AG04450 (cell line): ENCODE data around the gene PLEKHJ1. TPM values are rescaled to one million over a fixed set of nuclear protein-coding genes. Genes with fewer than 3 reads are reported as not detected.

Experiments
- CTCF ChIA-PET: fragments of 300-600, 350-600 bp; formaldehyde crosslinking; extraction: SDS; loops from one replicate; lab custom pipeline; 2022; ENCODE audit warnings: antibody characterized with exemption, inconsistent platforms; lab: Charles Lee
- POLR2A ChIA-PET: fragments of 350-600 bp; formaldehyde crosslinking; extraction: SDS; loops from one replicate; lab custom pipeline; 2021; ENCODE audit warnings: antibody characterized with exemption, inconsistent platforms; lab: Yijun Ruan, JAX
- DNase-seq: peaks from one replicate; pipeline ENCODE4 v3.0.0-alpha.2; 2011; ENCODE audit warnings: low read depth, low spot score
- H3K27ac ChIP-seq: one replicate; pipeline ENCODE4 v1.5.1; 2012; ENCODE audit warnings: low read depth, low read length, control low read depth
- H3K27me3 ChIP-seq: one replicate; pipeline ENCODE4 v1.6.0; 2012; ENCODE audit warnings: low read length; ENCODE audit not compliant: control insufficient read depth, insufficient read depth
- H3K4me3 ChIP-seq: 2 replicates; pipeline ENCODE4 v1.5.1; 2011; ENCODE audit warnings: mild to moderate bottlenecking, low read depth, low read length, control low read depth
- H3K9me3 ChIP-seq: 2 replicates; pipeline ENCODE4 v1.5.1; 2012; ENCODE audit warnings: low read length; ENCODE audit not compliant: control insufficient read depth, insufficient read depth
- polyA plus RNA-seq: library from polyadenylated mRNA; depleted of rRNA; stranded (reverse); fragments of >200 nt; gene quantifications from 2 replicates; pipeline ENCODE4 v1.2.3, GENCODE V29; 2011
- TF ChIP-seq, protein P1 (sequence below): IDR thresholded peaks from 2 replicates; pipeline ENCODE4 v1.5.1; 2011; ENCODE audit warnings: low read depth, low read length, control low read depth, inconsistent platforms

The PLEKHJ1 gene
- polyA plus RNA-seq, 1 experiment, result 38.7 TPM

DNA sequence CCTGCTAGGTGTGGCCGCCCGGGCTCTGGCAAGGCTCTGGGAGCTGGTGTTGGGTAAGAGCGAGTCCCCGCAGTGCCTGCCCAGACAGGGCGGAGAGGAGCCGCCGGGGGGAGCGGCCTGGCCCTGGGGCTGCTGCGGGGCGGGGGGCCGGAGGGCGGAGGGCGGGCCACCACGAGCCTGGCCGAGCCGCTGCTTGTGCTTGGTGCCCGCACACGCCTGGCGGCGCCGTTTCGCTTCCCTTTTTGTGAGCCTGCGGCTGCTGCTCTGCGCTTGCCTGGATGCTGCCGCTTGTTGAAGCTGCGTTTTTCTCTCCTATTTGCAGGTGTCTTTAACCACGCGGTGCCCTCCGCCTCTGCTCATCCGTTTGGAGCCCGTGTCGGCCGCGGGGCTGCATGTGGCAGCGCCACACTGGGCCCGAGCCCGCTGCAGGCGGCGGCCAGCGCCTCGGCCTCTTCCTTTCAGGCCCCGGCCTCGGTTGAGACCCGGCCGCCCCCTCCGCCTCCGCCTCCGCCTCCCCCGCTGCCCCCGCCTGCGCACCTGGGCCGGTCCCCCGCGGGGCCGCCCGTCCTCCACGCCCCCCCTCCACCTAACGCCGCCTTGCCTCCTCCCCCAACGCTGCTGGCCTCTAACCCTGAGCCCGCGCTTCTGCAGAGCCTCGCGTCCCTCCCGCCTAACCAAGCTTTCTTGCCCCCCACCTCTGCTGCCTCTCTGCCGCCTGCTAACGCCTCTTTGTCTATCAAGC lies 8.5 kb downstream of the PLEKHJ1 start:
- Histone ChIP-seq H3K27ac (no peak overlapping the region), H3K27me3 (no peaks in the 10 kb centered on the region), H3K9me3 (no peaks in the 10 kb centered on the region; the same call in 1 of the 2 replicates), H3K4me3 (no peak overlapping the region)
- CTCF ChIA-PET, result interaction anchor here (1.1 kb wide), 1 partner anchor 8 kb away, joined by 3 read pairs; the partner anchor contains the start of gene PLEKHJ1
- no peak for DNase-seq
- POLR2A ChIA-PET, result no interaction called here
- TF ChIP-seq, protein P1, sequence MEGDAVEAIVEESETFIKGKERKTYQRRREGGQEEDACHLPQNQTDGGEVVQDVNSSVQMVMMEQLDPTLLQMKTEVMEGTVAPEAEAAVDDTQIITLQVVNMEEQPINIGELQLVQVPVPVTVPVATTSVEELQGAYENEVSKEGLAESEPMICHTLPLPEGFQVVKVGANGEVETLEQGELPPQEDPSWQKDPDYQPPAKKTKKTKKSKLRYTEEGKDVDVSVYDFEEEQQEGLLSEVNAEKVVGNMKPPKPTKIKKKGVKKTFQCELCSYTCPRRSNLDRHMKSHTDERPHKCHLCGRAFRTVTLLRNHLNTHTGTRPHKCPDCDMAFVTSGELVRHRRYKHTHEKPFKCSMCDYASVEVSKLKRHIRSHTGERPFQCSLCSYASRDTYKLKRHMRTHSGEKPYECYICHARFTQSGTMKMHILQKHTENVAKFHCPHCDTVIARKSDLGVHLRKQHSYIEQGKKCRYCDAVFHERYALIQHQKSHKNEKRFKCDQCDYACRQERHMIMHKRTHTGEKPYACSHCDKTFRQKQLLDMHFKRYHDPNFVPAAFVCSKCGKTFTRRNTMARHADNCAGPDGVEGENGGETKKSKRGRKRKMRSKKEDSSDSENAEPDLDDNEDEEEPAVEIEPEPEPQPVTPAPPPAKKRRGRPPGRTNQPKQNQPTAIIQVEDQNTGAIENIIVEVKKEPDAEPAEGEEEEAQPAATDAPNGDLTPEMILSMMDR, result no peak

DNA sequence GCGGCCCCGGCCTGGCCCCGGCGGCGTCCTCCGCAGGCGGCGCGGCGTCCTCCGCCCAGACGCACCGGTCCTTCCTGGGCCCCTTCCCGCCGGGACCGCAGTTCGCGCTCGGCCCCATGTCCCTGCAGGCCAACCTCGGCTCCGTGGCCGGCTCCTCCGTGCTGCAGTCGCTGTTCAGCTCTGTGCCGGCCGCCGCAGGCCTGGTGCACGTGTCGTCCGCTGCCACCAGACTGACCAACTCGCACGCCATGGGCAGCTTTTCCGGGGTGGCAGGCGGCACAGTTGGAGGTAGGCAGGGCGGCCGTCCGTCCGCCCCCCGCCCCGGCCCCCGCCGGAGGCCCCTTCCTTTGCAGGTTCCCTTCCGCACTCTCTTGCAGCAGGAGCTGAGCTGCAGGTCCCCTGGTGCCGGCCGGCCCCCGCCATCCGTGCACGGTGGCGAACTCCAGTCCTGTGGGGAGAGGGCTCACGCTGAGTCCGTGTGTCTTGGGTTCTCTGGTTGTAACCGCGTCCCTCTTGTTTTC lies 9.2 kb downstream of the PLEKHJ1 start:
- H3K4me3 ChIP-seq, result no peak overlapping the region
- TF ChIP-seq, protein P1, result no peak
- POLR2A ChIA-PET, result no interaction called here
- H3K27ac ChIP-seq, result no peak overlapping the region
- H3K27me3 ChIP-seq, result no peaks in the 10 kb centered on the region
- no peaks in the 10 kb centered on the region; the same call in 1 of the 2 replicates for H3K9me3 ChIP-seq
- no peak for DNase-seq
- CTCF ChIA-PET, result interaction anchor here (1.1 kb wide), 1 partner anchor 9 kb away, joined by 3 read pairs; the partner anchor contains the start of gene PLEKHJ1

DNA sequence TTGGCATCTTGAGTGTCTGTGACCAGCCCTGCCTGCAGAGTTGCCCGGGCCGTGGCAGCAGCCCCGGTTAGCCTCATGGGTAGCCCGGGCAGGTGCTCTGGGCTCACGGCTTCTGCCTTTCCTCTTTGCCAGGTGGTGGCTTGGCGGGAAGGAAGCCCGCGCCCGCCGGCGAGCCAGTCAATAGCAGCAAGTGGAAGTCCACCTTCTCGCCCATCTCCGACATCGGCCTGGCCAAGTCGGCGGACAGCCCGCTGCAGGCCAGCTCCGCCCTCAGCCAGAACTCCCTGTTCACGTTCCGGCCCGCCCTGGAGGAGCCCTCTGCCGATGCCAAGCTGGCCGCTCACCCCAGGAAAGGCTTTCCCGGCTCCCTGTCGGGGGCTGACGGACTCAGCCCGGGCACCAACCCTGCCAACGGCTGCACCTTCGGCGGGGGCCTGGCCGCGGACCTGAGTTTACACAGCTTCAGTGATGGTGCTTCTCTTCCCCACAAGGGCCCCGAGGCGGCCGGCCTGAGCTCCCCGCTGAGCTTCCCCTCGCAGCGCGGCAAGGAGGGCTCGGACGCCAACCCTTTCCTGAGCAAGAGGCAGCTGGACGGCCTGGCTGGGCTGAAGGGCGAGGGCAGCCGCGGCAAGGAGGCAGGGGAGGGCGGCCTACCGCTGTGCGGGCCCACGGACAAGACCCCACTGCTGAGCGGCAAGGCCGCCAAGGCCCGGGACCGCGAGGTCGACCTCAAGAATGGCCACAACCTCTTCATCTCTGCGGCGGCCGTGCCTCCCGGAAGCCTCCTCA lies 9.9 kb downstream of the PLEKHJ1 start:
- TF ChIP-seq, protein P1, result no peak
- Histone ChIP-seq H3K27me3 (no peaks in the 10 kb centered on the region), H3K27ac (no peak overlapping the region), H3K4me3 (no peak overlapping the region), H3K9me3 (no peaks in the 10 kb centered on the region; the same call in 1 of the 2 replicates)
- DNase-seq, result no peak
- ChIA-PET POLR2A (no interaction called here), CTCF (interaction anchor here (1.1 kb wide), 1 partner anchor 9 kb away, joined by 3 read pairs; the partner anchor contains the start of gene PLEKHJ1)

DNA sequence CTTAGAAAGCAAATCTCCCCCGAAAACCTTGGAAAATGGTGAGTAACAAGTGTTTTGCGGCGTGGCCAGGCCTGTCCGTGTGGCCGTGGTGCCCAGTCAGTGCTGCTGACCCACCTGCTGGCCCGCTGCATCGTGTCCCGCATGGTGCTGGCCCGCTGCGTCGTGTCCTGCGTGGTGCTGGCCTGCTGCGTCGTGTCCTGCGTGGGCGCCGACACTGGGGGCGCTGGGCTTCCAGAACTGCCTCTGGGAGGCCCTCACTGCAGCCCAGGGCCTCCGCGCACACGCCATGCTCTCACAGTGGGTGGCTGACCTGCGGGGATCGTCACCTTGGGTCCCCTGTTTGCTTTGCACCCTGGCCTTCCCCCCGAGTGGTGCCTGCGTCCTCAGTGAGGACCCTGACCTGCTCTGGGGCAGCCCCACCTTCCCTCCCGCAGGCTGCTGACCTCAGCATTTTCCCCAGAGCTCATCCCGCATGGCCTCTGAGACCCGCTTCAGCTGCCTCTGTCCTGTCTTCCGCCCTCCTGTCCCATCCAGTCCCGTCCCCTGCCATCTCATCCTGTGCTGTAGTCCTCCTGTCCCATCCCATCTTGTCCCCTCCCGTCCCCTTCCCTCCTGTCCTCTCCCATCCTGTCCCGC lies 10.6 kb downstream of the PLEKHJ1 start:
- TF ChIP-seq, protein P1, result no peak
- CTCF ChIA-PET, result no interaction called here
- POLR2A ChIA-PET, result no interaction called here

More for the DNA sequence above, 10.6 kb downstream of the PLEKHJ1 start:
- Histone ChIP-seq H3K27me3 (no peaks in the 10 kb centered on the region), H3K27ac (no peak overlapping the region), H3K9me3 (no peaks in the 10 kb centered on the region; the same call in 1 of the 2 replicates), H3K4me3 (no peak overlapping the region)
- no peak for DNase-seq
